Endothelial cell of umbilical vein (primary cell): ENCODE results near the gene C2orf81. TPM values are rescaled to one million over a fixed set of nuclear protein-coding genes. Genes with fewer than 3 reads are reported as not detected.
A peak's percentile ranks its signal among the peaks of the same experiment; 100 is the strongest.

Experiments
- BruUV-seq: library from RNA; stranded (reverse); fragments of 400-500 nt; replicated peaks from 2 replicates; lab custom pipeline; 2021; lab: Mats Ljungman, UMichigan
- CTCF ChIA-PET: fragments of 300-600, 350-600 bp; sonication (Branson Sonifier 250); formaldehyde crosslinking; loops from one replicate; lab custom pipeline; 2021; ENCODE audit warnings: antibody characterized with exemption, inconsistent platforms; lab: Charles Lee
- POLR2A ChIA-PET: fragments of 300-600, 350-600 bp; sonication (Branson Sonifier 250); formaldehyde crosslinking; loops from one replicate; lab custom pipeline; 2021; ENCODE audit warnings: antibody characterized with exemption, inconsistent platforms; lab: Charles Lee
- DNase-seq: peaks from one replicate; pipeline ENCODE4 v3.0.0-alpha.2; 2011; ENCODE audit warnings: low read depth, low spot score
- FAIRE-seq: peaks from 2 replicates; lab custom pipeline; 2011; peaks lifted over from hg19 to GRCh38; lab: Jason Lieb, UNC
- H2AFZ ChIP-seq: 2 replicates; pipeline ENCODE4 v1.6.0; 2012; ENCODE audit warnings: low read depth, low read length, control low read depth, inconsistent platforms
- H3K27ac ChIP-seq: 2 replicates; pipeline ENCODE4 v1.5.1; 2011; ENCODE audit warnings: low read depth, mild to moderate bottlenecking, control low read depth, low read length, moderate library complexity; ENCODE audit not compliant: insufficient read depth
- H3K27me3 ChIP-seq, 2 experiments: 2 replicates each; pipeline versions ENCODE4 v1.6.0 to v1.6.1; 2011; ENCODE audit warnings: low read length in 2 of 2, mixed read lengths in 1 of 2; ENCODE audit not compliant: control insufficient read depth in 2 of 2, insufficient read depth in 2 of 2
- H3K36me3 ChIP-seq, 2 experiments: 2 replicates in 1 of 2; 3 replicates in 1 of 2; pipeline ENCODE4 v1.5.1; 2011; ENCODE audit warnings: low read length in 2 of 2, mild to moderate bottlenecking in 1 of 2, moderate library complexity in 1 of 2; ENCODE audit not compliant: control insufficient read depth in 2 of 2, insufficient read depth in 2 of 2; ENCODE audit errors: extremely low read depth in 1 of 2
- H3K4me1 ChIP-seq: 3 replicates; pipeline ENCODE4 v1.5.1; 2011; ENCODE audit warnings: mild to moderate bottlenecking, low read length; ENCODE audit not compliant: control insufficient read depth, insufficient read depth; ENCODE audit errors: extremely low read depth
- H3K4me2 ChIP-seq: 2 replicates; pipeline ENCODE4 v1.6.1; 2011; ENCODE audit warnings: low read length, control low read depth, mixed read lengths; ENCODE audit not compliant: insufficient read depth
- H3K4me3 ChIP-seq, 3 experiments: fragments of 200-600 bp in 1 of 3; sonication (generic), shearing (Covaris generic) in 1 of 3; replicated peaks in 1 of 3; 2 replicates each; pipeline ENCODE4 v1.5.1; 2011 to 2016; ENCODE audit warnings: control low read depth in 3 of 3, low read length in 3 of 3, mild to moderate bottlenecking in 2 of 3, inconsistent platforms in 1 of 3, low read depth in 1 of 3, moderate library complexity in 1 of 3; ENCODE audit not compliant: insufficient read depth in 1 of 3
- H3K79me2 ChIP-seq: 2 replicates; pipeline ENCODE4 v1.6.0; 2012; ENCODE audit warnings: low read length, inconsistent platforms; ENCODE audit not compliant: control insufficient read depth, insufficient read depth
- H3K9ac ChIP-seq: replicated peaks from 2 replicates; pipeline ENCODE3; 2011; ENCODE audit warnings: low read length, control low read depth; ENCODE audit not compliant: insufficient read depth; ENCODE audit errors: extremely low read depth
- H3K9me1 ChIP-seq: replicated peaks from 3 replicates; pipeline ENCODE4 v1.6.0; 2011; ENCODE audit warnings: mild to moderate bottlenecking, low read length; ENCODE audit not compliant: control insufficient read depth, insufficient read depth; ENCODE audit errors: extremely low read depth
- H3K9me3 ChIP-seq: replicated peaks from 2 replicates; pipeline ENCODE4 v1.5.1; 2012; ENCODE audit warnings: low read length, inconsistent platforms; ENCODE audit not compliant: control insufficient read depth, insufficient read depth
- H4K20me1 ChIP-seq: replicated peaks from 2 replicates; pipeline ENCODE3; 2011; ENCODE audit warnings: mild to moderate bottlenecking, low read length; ENCODE audit not compliant: control insufficient read depth, insufficient read depth; ENCODE audit errors: extremely low read depth
- FOS ChIP-seq: IDR thresholded peaks from 2 replicates; pipeline ENCODE4 v1.6.1; 2011; ENCODE audit warnings: mild to moderate bottlenecking, low read length, moderate library complexity, borderline replicate concordance; ENCODE audit not compliant: insufficient read depth
- GATA2 ChIP-seq: IDR thresholded peaks from 2 replicates; pipeline ENCODE4 v1.7.0; 2011; ENCODE audit warnings: low read depth, mild to moderate bottlenecking, moderate library complexity, mixed read lengths, low read length; ENCODE audit not compliant: insufficient read length, insufficient read depth
- JUN ChIP-seq: IDR thresholded peaks from 2 replicates; pipeline ENCODE4 v1.6.1; 2011; ENCODE audit warnings: borderline replicate concordance, low read depth; ENCODE audit not compliant: insufficient read length, insufficient read depth
- POLR2A ChIP-seq: IDR thresholded peaks from 2 replicates; pipeline ENCODE4 v1.6.1; 2012; ENCODE audit warnings: low read depth, mild to moderate bottlenecking, control low read depth, low read length
- POLR2AphosphoS5 ChIP-seq: IDR thresholded peaks from 2 replicates; pipeline ENCODE4 v1.6.1; 2012; ENCODE audit warnings: low read depth, mild to moderate bottlenecking, control low read depth, low read length, moderate library complexity; ENCODE audit not compliant: insufficient read depth
- dilution Hi-C: fragments of 300-500 bp; cut with MboI; formaldehyde crosslinking; loops from one replicate; pipeline ENCODE4 v1.15.0; 2019; ENCODE audit warnings: low sequenced_read_pairs; ENCODE audit not compliant: extremely low pct_ligation_motif_present
- intact Hi-C: fragments of 100-400 bp; cut with micrococcal nuclease; formaldehyde crosslinking; loops from one replicate; pipeline ENCODE4 v1.10.0; 2022
- polyA plus RNA-seq, 4 experiments: library from polyadenylated mRNA; depleted of rRNA in 3 of 4; stranded (reverse) in 3 of 4; unstranded in 1 of 4; fragments of >200 nt; gene quantifications; 2 replicates each; pipeline versions ENCODE4 v1.2.1 to v1.2.3, GENCODE V29; 2011 to 2012; ENCODE audit warnings: missing spikeins in 1 of 4
- total RNA-seq: library from RNA; stranded (reverse); gene quantifications from 2 replicates; pipeline ENCODE4 v1.2.3, GENCODE V29; 2021

Gene C2orf81
- total and polyA plus RNA-seq, 2 donors (not counting 3 experiments of a cell fraction or from before 2014, with no cell fraction given) = 0.17 to 0.71 TPM

DNA sequence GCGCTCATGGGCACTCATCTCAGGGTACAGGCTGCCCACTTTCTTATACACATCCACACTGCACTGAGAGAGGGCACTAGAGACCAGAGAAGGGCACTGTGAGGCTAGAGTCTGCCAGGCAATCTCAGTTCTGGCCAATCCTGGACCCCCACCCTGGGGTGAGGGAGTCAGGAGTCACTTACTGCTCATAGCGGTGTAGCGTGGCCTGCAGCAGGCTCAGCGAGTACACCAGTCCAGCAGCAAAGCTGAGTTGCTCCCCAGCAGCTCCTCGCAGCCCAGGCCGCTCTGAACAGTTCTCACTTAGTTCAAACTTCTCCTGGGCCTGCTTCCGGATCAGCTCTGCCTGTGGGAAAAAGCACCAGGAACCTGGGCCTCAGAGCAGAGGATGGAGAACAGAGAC, 53.6 kb downstream of the C2orf81 start:
- Histone ChIP-seq H3K4me2 (no peak overlapping the region), H4K20me1 (no peaks in the 10 kb centered on the region), H3K4me1 (no peaks in the 10 kb centered on the region), H3K9me1 (no peaks in the 10 kb centered on the region), H2AFZ (no peak overlapping the region), H3K27ac (no peak overlapping the region), H3K4me3 (no peak overlapping the region), H3K79me2 (no peaks in the 10 kb centered on the region), H3K27me3 (no peaks in the 10 kb centered on the region), H3K36me3 (peaks cover 17 to 82% of the 10 kb centered on the region in 2 experiments), H3K9me3 (no peaks in the 10 kb centered on the region), H3K9ac (no peak overlapping the region)
- POLR2A ChIA-PET = no interaction called here
- TF ChIP-seq JUN = no peak
- no peak for TF ChIP-seq POLR2AphosphoS5
- TF ChIP-seq FOS = no peak
- TF ChIP-seq GATA2 = no peak
- intact Hi-C loops = no loop called here
- no TSS peak for BruUV-seq
- dilution Hi-C loops = no loop called here
- FAIRE-seq = no peak
- CTCF ChIA-PET = interaction anchor here (0.5 to 1.3 kb wide), 2 partner anchors 26 to 33 kb away, joined by 3 read pairs; no protein-coding TSS in a partner anchor
- DNase-seq = no peak

DNA sequence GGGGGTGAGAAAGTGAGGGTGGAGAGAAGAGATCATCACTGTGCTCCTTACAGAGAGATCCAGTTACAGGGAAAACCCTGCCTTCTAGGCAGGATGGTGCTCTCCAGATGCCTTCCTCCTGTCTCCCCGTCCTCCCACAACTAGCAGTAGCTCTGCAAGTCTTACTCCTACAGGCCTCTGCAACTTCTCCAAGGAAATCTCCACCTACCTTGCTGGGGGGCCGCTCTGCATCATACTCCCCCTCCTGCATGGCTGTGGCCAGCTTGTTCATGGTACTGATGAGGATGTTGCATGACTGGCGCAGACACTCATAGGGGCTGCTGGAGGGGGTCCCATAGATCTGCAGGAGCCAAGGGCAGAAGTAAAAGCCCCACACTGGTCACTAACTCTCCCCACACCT, 55.4 kb downstream of the C2orf81 start:
- Histone ChIP-seq H3K4me1 (no peaks in the 10 kb centered on the region), H3K4me3 (no peak overlapping the region), H3K9me3 (no peaks in the 10 kb centered on the region), H3K27me3 (no peaks in the 10 kb centered on the region), H3K4me2 (no peak overlapping the region), H2AFZ (no peak overlapping the region), H3K79me2 (no peaks in the 10 kb centered on the region), H3K27ac (no peak overlapping the region), H3K9me1 (no peaks in the 10 kb centered on the region), H4K20me1 (no peaks in the 10 kb centered on the region), H3K36me3 (peaks cover 21 to 93% of the 10 kb centered on the region in 2 experiments), H3K9ac (no peak overlapping the region)
- DNase-seq = no peak
- dilution Hi-C loops (no loop called here), intact Hi-C loops (no loop called here)
- TF ChIP-seq POLR2A = no peak
- CTCF ChIA-PET = no interaction called here
- POLR2A ChIA-PET = no interaction called here
- BruUV-seq = TSS peak; percentile 55
- FAIRE-seq = no peak
